ENCODE measurements around the gene KIF22.
A peak's percentile ranks its signal among the peaks of the same experiment; 100 is the strongest.
"Not testable (repeated sequence)": the region's sequence is repeated elsewhere in the genome, so short reads cannot be mapped to it uniquely, and the experiment has no call there.

KIF22 gene

DNA sequence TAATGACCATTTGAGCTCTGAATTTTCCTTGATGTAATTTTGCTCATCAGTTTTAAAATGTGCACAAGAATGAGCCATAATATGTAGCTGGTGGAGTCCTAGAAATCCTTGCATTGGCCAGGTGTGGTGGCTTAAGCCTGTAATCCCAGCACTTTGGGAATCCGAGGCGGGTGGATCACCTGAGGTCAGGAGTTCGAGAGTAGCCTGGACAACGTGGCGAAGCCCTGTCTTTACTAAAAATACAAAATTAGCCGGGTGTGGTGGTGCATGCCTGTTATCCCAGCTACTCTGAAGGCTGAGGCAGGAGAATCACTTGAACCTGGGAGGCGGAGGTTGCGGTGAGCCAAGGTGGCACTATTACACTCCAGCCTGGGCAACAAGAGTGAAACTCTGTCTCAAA lies 33.5 kb upstream of the KIF22 start:
- H3K9me3 Mint-ChIP-seq; H3K27ac Mint-ChIP-seq; H3K27me3 Mint-ChIP-seq; DNase-seq; ATAC-seq (replicated peaks); H3K4me3 Mint-ChIP-seq; H3K36me3 Mint-ChIP-seq: not testable (repeated sequence)
- peaks cover 2 to 17% of the 10 kb centered on the region in 2 donors for H3K4me1 Mint-ChIP-seq

DNA sequence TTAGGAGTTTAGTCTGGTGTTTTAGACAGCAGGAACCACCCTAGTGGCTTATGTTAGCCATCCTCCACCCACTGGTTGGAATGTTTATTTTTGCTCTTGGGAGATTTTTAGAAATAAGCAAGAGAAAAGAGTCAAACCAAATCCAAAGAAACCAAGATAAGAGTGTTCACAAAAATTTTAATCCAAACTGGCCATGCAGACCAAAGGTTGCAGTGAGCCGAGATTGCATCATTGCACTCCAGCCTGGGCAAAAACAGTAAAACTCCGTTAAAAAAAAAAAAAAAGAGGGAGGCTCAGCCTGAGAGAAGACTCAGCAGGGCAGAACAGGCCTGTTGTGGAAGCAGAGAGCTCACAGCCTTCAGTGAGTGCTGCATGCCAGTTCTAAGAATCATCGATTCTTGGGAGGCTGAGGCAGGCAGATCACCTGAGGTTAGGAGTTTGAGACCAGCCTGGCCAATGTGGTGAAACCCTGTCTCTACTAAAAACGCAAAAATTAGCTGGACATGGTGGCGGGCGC lies 32.5 kb upstream of the KIF22 start:
- Mint-ChIP-seq H3K27ac (no peak overlapping the region), H3K36me3 (no peaks in the 10 kb centered on the region), H3K4me3 (no peak overlapping the region), H3K4me1 (peaks cover 2 to 17% of the 10 kb centered on the region in 2 donors), H3K27me3 (no peaks in the 10 kb centered on the region), H3K9me3 (no peaks in the 10 kb centered on the region)
- ATAC-seq (replicated peaks) = no peak
- DNase-seq = no peak

DNA sequence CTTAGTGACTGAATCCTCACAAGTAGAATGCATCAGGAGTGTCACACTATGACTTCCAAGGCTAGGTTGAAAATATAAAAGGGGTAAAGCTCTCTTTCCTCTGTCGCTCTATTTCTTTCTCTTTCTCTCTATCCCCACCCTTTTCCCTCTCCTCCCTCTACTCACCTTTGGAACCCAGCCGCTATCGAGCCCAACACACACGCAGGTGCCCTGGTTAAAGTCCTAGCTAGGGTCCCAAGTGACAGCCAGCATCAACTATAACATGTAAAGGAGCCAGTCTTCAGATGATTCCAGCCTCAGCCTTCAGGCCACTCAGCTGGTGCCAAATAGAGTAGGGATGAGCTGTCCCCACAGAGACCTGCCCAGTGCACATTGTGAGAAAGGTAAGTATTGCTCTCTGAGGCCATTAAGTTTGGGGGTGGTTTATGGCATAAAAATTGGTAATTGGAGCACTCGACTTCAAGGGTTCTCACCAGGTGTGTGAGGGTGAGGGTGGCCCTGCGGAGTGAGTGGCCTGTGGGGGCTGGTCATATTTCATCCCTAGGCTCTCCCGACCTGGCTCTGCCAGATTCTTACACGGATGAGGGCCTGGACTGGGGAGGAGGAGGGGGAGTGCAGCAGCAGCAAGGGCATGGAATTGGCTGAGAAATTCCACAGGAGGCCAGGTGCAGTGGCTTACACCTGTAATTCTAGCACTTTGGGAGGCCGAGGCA lies 29.8 kb upstream of the KIF22 start:
- H3K36me3 Mint-ChIP-seq = no peaks in the 10 kb centered on the region
- H3K4me1 Mint-ChIP-seq = peaks cover 2 to 10% of the 10 kb centered on the region in 2 donors
- DNase-seq (no peak), ATAC-seq (replicated peaks) (no peak)
- H3K4me3 Mint-ChIP-seq = no peak overlapping the region
- H3K9me3 Mint-ChIP-seq = no peaks in the 10 kb centered on the region
- H3K27ac Mint-ChIP-seq = no peak overlapping the region
- no peaks in the 10 kb centered on the region for H3K27me3 Mint-ChIP-seq

DNA sequence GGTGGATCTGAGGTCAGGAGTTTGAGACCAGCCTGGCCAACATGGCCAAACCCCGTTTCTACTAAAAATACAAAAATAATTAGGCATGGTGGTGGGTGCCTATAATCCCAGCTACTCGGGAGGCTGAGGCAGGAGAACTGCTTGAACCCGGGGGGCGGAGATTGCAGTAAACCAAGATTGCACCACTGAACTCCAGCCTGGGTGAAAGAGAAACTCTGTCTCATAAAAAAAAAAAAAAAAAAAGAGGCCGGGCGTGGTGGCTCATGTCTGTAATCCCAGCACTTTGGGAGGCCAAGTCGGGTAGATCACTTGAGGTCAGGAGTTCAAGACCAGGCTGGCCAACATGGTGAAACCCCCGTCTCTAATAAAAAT lies 29.3 kb upstream of the KIF22 start:
- H3K27ac Mint-ChIP-seq; H3K4me1 Mint-ChIP-seq; H3K27me3 Mint-ChIP-seq; ATAC-seq (replicated peaks); H3K36me3 Mint-ChIP-seq; DNase-seq; H3K9me3 Mint-ChIP-seq; H3K4me3 Mint-ChIP-seq: not testable (repeated sequence)

DNA sequence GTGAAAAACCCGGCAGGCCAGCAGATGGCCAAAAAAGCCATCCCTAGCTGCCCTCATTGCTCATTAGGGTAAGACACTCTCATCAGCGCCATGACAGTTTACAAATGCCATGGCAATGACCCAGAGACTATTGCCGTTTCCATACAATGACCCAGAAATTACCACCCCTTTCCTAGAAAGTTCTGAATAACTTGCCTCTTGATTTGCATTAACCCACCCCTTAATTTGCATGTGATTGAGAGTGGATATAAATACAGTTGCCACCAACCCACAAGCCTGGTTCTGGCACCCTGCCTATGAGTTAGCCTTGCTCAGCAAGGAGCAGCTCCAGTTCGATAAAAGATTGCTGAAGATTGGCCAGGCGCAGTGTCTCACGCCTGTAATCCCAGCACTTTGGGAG lies 28.7 kb upstream of the KIF22 start:
- DNase-seq (no peak), ATAC-seq (replicated peaks) (no peak)
- no peaks in the 10 kb centered on the region for H3K36me3 Mint-ChIP-seq
- no peaks in the 10 kb centered on the region for H3K27me3 Mint-ChIP-seq
- peaks cover 2 to 6% of the 10 kb centered on the region in 2 donors for H3K4me1 Mint-ChIP-seq
- no peak overlapping the region for H3K4me3 Mint-ChIP-seq
- H3K27ac Mint-ChIP-seq = no peak overlapping the region
- H3K9me3 Mint-ChIP-seq = no peaks in the 10 kb centered on the region

DNA sequence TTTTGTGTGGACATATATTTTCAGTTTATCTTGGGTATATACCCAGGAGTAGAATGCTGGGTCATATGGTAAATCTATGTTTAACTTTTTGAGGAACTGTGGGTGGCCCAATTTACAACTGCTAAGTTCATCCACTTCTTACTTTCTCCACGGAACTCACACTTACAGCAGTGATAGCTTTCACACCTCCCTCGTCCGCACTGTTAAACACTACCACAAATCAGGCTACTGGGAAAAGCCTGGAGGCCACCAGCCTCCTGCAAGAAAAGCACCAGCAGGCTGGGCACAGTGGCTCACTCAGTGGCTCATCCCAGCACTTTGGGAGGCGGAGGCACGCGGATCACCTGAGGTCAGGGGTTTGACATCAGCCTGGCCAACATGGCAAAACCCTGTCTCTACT lies 27.2 kb upstream of the KIF22 start:
- no peaks in the 10 kb centered on the region for H3K36me3 Mint-ChIP-seq
- DNase-seq (no peak), ATAC-seq (replicated peaks) (no peak)
- peaks cover 2 to 6% of the 10 kb centered on the region in 2 donors for H3K4me1 Mint-ChIP-seq
- H3K9me3 Mint-ChIP-seq = no peaks in the 10 kb centered on the region
- H3K27me3 Mint-ChIP-seq = no peaks in the 10 kb centered on the region
- no peak overlapping the region for H3K27ac Mint-ChIP-seq
- H3K4me3 Mint-ChIP-seq = no peak overlapping the region

DNA sequence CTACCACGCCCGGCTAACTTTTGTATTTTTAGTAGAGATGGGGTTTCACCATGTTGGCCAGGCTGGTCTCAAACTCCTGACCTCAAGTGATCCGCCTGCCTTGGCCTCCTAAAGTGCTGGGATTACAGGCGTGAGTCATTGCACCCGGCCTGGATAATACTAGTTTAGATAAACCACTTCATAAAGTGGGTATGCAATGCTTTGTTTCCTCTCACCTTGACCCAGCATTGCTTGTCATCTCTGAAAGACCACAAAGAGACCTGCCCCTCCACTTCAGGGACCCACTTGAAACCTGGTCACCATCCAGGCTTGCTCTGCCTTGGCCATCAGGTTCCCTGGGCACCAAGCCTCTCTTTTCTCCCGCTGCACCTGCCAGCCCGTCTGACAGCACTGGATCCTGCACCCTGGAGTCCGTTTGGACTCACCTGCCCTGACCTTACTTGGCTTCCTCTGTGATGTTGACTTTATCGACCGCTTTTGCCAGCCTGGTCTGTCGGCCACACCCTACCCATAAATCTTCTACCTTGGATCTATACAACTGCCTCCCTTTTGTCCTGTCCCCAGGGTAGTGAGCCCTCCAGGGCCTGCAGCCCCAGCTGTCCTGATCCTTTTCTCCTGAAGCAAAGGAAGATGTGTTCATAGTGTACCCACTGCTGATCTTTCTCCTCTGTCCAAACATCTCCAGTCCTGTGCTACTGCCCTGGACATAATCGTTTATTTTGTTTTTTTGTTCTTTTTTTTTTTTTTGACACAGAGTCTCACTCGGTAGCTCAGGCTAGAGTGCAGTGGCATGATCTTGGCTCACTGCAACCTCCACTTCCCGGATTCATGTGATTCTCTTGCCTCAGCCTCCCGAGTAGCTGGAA lies 25.2 kb upstream of the KIF22 start:
- Mint-ChIP-seq H3K36me3 (no peaks in the 10 kb centered on the region), H3K9me3 (no peaks in the 10 kb centered on the region), H3K4me1 (no peaks in the 10 kb centered on the region), H3K27ac (peak overlapping the region; percentile 32), H3K4me3 (no peak overlapping the region), H3K27me3 (no peaks in the 10 kb centered on the region)
- DNase-seq (no peak), ATAC-seq (replicated peaks) (no peak)

DNA sequence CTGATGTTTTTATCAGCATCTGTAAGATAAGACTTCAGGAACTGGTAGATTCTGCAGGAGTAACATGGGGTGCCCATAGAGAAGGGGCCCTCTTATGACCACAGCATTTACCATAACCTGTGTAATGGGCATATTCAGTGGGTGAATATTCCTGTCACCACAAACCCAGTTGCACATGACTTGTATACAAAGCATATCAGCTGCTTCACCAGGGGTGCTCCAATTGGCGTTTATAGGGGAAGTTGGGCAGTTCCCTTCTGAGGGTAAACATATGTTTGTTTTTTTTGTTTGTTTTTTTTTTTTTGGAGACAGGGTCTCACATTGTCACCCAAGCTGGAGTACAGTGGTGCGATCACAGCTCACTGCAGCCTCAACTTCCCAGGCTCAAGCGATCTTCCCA lies 24.0 kb upstream of the KIF22 start:
- Mint-ChIP-seq H3K4me3 (no peak overlapping the region), H3K27me3 (no peaks in the 10 kb centered on the region), H3K9me3 (no peaks in the 10 kb centered on the region), H3K36me3 (no peaks in the 10 kb centered on the region), H3K27ac (no peak overlapping the region), H3K4me1 (no peaks in the 10 kb centered on the region)
- no peak for ATAC-seq (replicated peaks)
- no peak for DNase-seq

DNA sequence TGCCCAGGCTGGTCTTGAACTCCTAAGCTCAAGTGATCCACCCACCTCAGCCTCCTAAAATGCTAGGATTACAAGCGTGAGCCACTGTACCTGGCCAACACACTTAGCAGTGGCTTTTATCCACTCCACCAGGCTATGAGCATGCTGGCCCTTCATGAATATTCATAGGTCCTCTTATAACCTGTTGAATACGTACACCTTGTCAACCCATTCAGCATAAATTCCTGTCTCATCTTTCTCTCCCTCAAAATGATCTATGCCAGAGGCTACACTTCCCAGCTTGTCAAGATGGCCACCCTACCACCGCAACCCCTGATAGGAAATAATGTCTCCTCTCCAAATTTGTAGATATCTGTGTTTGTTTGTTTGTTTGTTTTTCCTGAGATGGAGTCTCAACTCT lies 23.5 kb upstream of the KIF22 start:
- Mint-ChIP-seq H3K27me3 (no peaks in the 10 kb centered on the region), H3K27ac (no peak overlapping the region), H3K9me3 (no peaks in the 10 kb centered on the region), H3K4me1 (peaks cover 0 to 1% of the 10 kb centered on the region in 2 donors), H3K36me3 (no peaks in the 10 kb centered on the region), H3K4me3 (no peak overlapping the region)
- DNase-seq (no peak), ATAC-seq (replicated peaks) (no peak)

DNA sequence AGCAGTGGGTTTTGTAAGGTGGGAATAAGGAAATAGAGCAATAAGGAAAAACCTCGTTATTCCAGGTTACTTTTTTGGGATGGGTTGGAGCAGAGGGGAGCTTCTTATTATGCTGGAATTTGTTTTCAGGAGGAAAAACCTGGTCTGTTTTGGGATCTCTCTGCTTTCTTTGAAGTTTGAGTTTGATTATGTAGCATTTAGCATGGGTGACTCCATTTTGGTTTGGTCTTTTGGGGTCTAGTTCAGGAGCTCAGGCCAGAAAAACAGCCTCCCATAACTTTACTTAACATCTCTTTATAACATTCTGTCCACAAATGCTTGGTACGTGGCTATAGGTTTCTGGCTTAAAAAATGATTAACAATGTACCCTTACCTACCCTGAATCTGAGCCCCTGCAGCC lies 21.0 kb upstream of the KIF22 start:
- Mint-ChIP-seq H3K27me3 (no peaks in the 10 kb centered on the region), H3K4me1 (peaks cover 0 to 2% of the 10 kb centered on the region in 2 donors), H3K27ac (no peak overlapping the region), H3K9me3 (no peaks in the 10 kb centered on the region), H3K36me3 (no peaks in the 10 kb centered on the region), H3K4me3 (no peak overlapping the region)
- ATAC-seq (replicated peaks) (no peak), DNase-seq (no peak)

DNA sequence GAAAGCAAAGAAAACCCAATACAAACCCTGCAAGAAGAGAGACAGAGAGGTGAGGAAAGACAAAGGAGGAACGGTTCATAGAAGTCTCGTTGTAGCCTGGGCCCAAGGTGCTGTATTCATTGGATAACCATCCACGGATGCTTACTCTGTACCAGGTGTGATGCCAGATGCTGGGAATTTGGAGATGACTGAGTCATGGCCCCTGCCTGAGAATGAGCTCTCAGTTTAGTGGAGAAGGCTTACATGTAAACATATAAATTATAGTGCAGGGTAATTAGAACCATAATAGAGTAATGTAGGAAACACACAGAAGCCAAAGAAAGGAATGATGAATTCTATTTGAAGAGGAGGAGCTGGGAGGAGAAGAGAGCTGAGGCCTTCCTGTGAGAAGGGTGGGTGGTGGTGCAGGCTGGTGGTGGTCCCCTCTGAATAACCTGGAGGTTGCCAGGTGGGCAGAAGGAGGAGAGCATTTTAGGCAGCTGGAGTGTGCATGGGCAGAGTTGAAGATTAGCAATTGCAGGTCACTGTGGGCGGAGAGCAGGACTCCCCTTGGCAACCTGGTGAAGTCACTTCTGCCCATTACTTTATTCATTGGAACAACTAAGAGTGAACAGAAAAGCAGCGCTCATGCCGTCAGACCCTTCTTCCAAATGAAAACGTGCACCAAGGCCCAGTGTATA lies 20.2 kb upstream of the KIF22 start:
- Mint-ChIP-seq H3K4me3 (no peak overlapping the region), H3K27ac (no peak overlapping the region), H3K27me3 (no peaks in the 10 kb centered on the region), H3K36me3 (no peaks in the 10 kb centered on the region), H3K4me1 (peaks cover 0 to 2% of the 10 kb centered on the region in 2 donors), H3K9me3 (no peaks in the 10 kb centered on the region)
- DNase-seq = no peak
- ATAC-seq (replicated peaks) = no peak

DNA sequence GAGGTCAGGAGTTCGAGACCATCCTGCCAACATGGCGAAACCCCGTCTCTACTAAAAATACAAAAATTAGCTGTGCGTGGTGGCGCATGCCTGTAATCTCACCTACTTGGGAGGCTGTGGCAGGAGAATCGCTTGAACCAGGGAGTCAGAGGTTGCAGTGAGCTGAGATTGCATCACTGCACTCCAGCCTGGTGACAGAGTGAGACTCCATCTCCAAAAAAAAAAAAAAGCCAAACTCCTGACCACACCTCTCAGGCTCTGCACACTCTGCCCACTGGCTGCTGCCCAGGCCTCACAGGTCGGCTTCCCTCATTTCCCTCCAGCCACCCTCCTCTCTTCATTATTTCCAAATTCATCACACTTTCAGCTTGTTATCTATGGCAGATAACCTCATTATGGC lies 18.2 kb upstream of the KIF22 start:
- DNase-seq; H3K4me3 Mint-ChIP-seq; H3K36me3 Mint-ChIP-seq; ATAC-seq (replicated peaks); H3K27me3 Mint-ChIP-seq; H3K9me3 Mint-ChIP-seq; H3K4me1 Mint-ChIP-seq; H3K27ac Mint-ChIP-seq: not testable (repeated sequence)

DNA sequence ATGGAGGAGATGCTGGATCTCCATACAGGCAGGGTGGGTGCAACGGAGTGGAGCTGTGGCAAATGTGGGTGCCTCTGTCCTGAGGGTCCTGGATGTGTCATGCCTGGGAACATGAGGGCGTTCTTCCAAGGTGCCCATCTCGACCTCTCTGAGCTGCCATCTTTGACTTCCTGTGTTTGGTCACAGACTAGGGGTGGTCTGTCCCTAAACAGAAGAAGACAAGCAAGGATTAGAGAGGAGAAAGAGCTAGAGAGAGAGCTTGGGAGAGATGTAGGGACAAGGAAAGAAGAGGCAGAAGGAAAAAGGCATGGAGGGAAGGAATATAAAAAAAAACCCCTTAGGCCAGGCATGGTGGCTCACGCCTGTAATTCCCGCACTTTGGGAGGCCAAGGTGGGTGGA lies 15.8 kb upstream of the KIF22 start:
- peaks cover 0 to 5% of the 10 kb centered on the region in 2 donors for H3K27me3 Mint-ChIP-seq
- no peak overlapping the region for H3K27ac Mint-ChIP-seq
- H3K36me3 Mint-ChIP-seq = no peaks in the 10 kb centered on the region
- peaks cover 0 to 2% of the 10 kb centered on the region in 2 donors for H3K4me1 Mint-ChIP-seq
- H3K9me3 Mint-ChIP-seq = no peaks in the 10 kb centered on the region
- DNase-seq = no peak
- ATAC-seq (replicated peaks) = no peak
- no peak overlapping the region for H3K4me3 Mint-ChIP-seq

DNA sequence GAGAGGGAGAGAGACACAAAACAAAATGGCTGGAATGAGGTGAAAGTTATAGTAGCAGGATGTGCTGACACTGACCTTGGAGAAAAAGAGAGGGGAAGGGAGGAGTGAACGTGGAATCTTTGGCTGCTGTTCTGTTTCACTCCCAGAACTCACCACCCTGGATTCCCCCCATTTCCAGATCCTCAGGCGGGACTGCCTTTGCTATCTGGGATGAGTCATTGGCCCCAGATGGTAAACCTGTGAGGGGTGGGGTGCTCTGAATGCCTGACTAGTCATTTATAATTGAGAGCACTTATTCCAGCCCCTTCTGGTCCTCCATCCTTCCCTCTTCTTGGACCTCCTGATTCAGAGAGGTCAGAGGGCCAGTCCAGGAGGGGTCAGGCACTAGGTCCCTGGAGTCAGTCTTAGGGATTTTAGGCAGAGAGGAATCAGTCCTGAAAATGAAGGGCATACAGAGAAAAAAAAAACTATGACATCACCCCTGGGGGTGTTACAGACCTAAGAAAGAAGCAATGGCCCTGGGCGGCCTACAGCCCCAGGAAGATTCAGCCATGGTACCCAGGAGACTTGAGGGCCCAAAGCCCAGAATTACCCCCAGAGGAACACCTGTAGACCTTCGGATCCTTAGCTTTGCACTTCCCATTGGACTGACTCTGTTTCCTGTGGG lies 14.7 kb upstream of the KIF22 start:
- ATAC-seq (replicated peaks) = no peak
- Mint-ChIP-seq H3K27me3 (peaks cover 0 to 5% of the 10 kb centered on the region in 2 donors), H3K9me3 (no peaks in the 10 kb centered on the region), H3K36me3 (no peaks in the 10 kb centered on the region), H3K4me3 (no peak overlapping the region), H3K27ac (no peak overlapping the region), H3K4me1 (peaks cover 0 to 3% of the 10 kb centered on the region in 2 donors)
- no peak for DNase-seq

Data from stimulated activated naive B cell treated with anti-CD40 and anti-IgM and Interleukin-4, amounts not matched to agents 10 μg/mL and 1 μg/mL and 100 μg/mL, for 72 hours (primary cell).